Jurkat, Clone E6-1 (cell line): ENCODE data around the gene BCAP29.

Experiments
- DNase-seq: peaks from one replicate; pipeline ENCODE4 v3.0.0-alpha.2; 2011; ENCODE audit warnings: low read depth, low spot score
- H3K4me3 ChIP-seq: 2 replicates; pipeline ENCODE4 v1.5.1; 2011; ENCODE audit warnings: mild to moderate bottlenecking, low read length, control low read depth, moderate library complexity

Gene BCAP29

DNA sequence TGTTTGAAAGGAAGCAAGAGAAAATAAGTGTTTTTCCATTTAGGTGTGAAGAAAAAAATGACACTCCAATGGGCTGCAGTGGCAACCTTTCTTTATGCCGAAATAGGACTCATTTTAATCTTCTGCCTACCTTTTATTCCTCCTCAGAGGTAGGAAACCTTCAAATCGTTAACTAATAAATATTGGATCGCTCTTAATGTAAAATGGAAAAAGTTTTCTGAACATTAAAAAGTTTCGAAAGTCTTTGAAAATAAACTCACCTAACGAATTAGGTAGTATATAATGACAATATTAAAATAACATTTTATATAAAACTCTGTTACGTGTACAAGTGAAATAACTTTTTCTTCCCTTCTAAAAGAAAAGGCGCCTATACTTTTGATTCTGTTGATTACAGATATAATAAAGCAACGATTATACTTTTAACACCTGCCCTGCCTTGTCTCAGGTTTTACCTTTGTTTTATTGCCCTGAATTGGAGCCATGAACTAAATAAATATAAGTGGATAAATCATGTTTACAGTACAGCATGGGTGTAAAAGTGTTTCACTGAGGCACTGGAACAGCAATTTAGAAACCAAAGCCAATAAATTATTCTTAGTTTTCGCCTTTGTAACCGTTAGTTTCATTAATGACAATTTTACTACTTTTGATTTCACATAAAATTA, 804 bp downstream of the BCAP29 start:
- no peak for DNase-seq
- peak overlapping the region; percentile 80 for H3K4me3 ChIP-seq

DNA sequence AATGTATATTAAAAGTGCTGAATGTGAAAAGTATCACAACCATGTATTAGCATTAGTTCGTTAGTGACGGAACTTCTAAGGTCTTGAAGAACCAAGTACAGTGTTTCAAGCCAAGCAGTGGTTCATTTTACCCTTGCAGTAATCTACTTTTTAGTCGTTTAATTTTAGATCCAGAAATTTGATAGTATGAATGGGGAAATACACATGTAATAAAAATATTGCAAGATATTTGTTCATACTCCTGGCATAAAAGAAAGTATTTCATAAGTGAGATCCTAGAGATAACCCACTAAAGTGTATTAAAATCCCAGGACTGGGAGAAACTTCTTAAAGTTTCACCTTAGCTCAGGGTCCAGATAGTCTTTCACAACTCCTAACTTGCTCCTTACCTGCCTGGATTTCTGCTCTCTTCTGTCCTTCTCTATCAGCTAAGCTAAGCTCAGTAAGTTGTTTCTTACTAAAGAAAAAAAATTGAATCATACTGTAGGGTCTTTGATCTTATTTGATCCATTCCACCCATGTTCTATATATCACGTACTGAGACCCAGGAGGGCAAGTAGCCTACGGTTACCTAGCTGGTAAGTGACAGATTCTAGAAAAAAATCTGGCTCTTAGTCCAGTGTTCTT, 1.5 kb downstream of the BCAP29 start:
- no peak overlapping the region for H3K4me3 ChIP-seq
- no peak for DNase-seq

GRCh38 chr7:107582875-107583274, 2.8 kb downstream of the BCAP29 start:
- no peak overlapping the region for H3K4me3 ChIP-seq
- DNase-seq = no peak

DNA sequence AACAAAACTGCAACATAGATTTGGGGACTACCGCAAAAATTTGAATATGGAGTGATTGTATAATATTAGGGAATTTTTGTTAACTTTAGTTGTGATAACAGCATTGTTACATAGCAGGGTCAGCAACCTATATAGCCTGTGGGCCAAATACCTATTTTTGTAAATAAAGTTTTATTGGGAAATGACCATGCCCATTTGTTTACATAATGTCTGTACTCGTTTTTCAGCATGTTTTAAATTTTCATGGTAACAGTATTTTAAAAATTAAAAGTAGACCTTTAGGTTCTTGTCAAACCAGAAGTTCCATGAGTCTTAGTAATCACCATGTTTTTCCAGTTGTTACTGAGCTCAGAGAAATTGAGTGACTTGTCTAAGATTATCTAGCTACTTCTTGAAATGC, 4.7 kb downstream of the BCAP29 start:
- DNase-seq = no peak
- H3K4me3 ChIP-seq = no peak overlapping the region

- no peak for DNase-seq
- no peak overlapping the region for H3K4me3 ChIP-seq
These were observed 8.6 kb downstream of the BCAP29 start for GRCh38 chr7:107588529-107589130.

DNA sequence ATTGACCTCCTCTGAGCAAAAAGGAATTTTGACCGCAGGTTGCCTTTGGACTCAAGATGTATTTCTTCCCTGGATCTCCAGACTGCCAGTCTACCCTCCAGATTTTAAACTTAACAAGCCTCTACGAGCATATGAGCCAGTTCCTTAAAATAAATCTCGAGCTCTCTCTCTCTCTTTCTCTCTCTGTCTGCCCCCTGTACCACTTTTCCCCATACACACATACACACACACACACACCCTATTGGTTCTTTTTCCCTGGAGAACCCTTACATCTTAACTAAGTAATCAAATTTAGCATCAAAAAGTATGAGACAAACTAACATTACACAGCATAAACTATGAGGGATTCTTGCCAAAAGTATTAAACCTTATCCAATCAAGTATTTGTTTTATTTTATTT, 11.4 kb downstream of the BCAP29 start:
- no peak overlapping the region for H3K4me3 ChIP-seq
- DNase-seq = no peak

- no peak overlapping the region for H3K4me3 ChIP-seq
- no peak for DNase-seq
These were observed 12.4 kb downstream of the BCAP29 start for GRCh38 chr7:107592361-107593024.

DNA sequence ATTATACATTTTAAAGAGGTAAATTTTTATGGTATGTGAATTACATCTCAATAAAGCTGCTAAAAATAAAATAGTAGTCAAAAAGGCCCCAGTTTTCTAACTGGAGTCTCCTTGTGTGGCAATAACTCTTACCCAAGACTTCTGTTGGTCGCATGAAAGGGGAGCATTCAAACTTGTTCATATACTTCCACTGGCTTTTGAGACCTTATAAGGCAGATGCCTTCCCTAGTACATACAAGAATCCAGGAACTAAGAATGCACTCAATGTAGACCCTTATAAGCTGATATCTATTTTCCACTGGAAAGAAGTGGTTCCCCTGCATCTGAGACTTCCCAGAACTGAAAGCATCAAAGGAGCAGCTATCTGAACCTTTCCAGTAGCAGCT, 13.0 kb downstream of the BCAP29 start:
- DNase-seq = no peak
- no peak overlapping the region for H3K4me3 ChIP-seq

DNA sequence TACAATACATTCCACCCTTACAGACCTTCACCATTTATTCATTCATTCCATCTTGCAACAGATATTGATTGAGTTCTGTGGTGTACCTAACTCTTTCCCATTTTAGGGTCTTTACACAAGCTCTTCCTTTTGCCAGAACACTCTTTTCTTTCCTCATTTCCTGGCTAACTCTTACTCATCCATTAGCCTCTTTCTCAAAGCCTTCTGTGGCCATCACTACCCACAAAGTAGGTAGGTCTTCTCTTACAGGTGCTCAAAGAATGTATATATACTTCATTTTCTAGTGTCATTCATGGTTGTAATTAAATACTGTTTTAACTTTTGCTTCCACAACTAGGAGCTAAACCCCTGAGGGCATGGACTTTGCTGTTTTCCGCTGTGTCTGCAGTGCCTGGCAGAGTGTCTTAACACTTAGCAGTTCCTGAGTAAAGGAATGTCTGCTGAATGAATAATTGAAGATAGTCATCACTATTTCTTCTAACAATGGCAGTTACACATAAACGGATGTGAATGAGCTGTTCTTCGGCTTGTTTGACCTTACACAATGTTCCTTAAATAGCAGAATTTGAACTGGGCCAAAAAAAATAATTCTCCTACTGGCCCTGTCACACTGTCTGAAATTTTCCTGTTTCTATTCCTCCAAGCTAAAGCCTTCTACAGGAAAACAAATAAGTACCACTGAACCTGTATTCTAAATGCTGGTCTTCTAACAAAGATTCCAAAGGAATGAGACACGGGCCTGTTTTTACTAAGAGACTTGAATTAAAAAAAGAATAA, 15.1 kb downstream of the BCAP29 start:
- no peak for DNase-seq
- H3K4me3 ChIP-seq = no peak overlapping the region

DNA sequence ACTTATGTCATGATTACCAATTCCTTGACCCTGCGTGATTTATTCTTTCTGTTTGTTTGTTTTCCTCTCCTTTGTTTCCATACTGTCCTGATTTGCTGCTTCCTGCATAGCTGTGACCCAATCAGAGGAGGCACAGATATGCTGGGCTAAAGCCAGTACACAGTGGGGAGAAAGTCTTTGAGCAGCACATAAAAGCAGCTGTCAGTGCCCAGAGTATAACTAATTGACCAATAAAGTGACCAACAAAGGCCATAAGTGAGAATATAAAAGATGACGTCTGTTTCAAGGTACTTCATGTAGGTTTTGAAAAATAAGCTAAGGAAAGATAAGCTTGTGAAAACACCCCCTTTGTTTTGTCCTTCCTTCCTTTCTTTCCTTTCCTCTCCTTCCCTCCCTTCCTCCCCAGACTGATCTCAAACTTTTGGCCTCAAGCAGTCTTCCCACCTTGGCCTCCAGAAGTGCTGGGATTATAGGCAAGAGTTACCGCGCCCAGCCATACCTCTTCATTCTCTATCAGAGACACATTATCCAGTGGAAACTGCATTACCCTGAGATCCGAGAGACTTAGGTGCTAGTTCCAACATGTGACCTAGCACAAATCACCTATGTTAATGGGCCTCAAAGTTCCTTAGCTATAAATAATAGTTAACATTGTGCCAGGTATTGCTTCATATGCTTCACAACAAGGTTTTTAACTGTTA, 17.0 kb downstream of the BCAP29 start:
- DNase-seq = no peak
- no peak overlapping the region for H3K4me3 ChIP-seq

- no peak overlapping the region for H3K4me3 ChIP-seq
- DNase-seq = no peak
These were observed 17.5 kb downstream of the BCAP29 start for GRCh38 chr7:107597582-107597916.

- no peak overlapping the region for H3K4me3 ChIP-seq
- no peak for DNase-seq
These were observed 17.9 kb downstream of the BCAP29 start for GRCh38 chr7:107597953-107598352.

DNA sequence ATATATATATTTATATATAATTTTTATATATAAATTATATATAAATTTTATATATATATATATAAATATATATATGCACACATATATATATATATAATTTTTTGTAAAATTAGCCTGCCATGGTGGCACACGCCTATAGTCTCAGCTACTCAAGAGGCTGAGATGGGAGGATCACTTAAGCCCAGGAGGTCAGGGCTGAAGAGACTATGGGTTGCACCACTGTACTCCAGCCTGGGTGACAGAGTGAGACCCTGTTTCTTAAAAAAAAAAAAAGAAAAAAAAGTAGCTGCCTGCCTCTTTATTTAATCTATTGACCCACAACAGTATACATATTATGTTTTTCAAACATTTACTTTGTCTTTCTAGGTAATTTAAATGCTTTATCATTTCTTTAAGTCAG, 19.2 kb downstream of the BCAP29 start:
- no peak for DNase-seq

DNA sequence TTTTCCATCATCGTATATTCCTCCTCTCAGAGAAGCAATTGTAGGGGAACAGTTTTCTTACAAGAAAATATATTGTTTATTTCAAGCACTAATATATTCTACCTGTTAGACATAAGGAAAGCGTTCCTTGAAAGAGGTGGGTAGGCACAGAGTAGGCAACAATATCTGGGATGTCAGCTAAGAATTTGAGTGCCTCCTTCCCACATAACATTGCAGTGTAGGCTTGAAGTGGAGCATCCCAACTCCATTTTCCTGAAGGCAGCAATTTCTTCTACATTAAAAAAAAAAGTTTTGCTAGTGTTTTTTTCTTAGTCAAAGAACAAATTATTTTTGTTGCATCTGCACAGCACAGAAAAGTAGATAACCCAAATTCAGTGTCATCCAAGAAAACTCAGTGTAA, 20.8 kb downstream of the BCAP29 start:
- H3K4me3 ChIP-seq = no peak overlapping the region
- no peak for DNase-seq

More for the DNA sequence above, 19.2 kb downstream of the BCAP29 start:
- H3K4me3 ChIP-seq = no peak overlapping the region

DNA sequence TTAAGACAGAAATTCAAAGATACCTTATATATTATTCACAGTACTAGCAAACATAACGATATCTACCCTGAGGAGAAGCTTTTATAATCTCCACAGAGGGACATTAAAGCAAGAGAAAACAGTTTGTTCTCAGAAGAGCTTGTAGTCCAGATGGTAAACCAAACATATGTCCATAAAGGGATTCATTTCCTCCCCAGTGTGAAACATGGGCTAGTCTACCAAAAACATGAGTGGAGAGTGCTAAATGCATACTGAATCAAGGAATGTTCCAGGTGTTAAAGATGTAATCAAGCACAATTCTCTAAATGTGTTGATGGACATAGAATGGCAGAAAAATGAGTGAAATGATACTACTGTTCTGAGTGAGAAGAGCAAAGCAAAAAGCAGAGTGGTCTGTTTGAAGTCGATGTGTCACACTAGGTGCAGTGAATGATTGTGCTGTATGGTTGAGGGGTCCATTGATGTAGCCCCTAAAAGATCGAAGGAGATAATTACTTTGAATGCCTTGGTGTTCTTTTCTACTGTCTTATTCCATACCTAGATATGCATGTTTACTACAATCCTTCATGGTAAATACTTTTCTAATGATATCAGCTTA, 25.3 kb downstream of the BCAP29 start:
- DNase-seq = no peak
- H3K4me3 ChIP-seq = no peak overlapping the region

DNA sequence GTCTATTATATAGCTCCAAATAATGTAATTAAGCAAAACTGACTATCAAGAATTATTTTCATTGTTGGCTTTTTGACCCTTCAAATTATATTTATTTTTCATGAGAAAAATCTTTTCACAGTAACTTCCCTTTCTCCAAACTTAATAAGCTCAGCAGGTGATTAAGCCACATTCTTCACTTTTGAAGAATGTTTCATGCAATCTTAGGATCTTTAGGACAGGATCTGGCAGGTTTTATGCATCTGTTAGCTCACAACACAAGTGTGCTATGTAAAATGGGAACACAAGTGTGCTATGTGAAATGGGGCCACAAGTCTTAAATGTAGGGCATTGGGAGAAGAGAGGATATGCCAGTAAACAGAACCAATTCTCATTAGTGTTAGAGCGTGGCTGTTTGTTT, 26.3 kb downstream of the BCAP29 start:
- no peak overlapping the region for H3K4me3 ChIP-seq
- DNase-seq = no peak

- no peak for DNase-seq
- no peak overlapping the region for H3K4me3 ChIP-seq
These were observed 29.8 kb downstream of the BCAP29 start for GRCh38 chr7:107609811-107610261.

DNA sequence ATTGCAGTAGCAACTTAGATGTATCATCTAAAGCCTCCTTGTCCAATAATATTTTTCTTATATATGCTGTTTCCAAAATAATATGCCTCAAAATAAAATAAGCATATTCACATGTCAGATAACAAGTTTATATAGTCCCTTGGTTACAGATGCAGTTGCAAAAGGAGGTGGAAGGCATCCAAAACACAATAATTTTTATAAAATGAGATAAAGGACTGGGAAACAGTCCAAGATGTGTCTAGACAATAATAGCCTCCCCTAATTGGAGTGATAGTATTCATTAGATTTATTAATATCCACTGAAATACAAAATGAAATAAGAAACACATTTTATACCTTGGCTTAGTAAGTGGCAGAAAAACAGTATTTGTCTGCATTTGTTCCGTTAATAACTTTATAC, 30.3 kb downstream of the BCAP29 start:
- DNase-seq = no peak
- no peak overlapping the region for H3K4me3 ChIP-seq

- H3K4me3 ChIP-seq = no peak overlapping the region
- DNase-seq = no peak
These were observed 33.4 kb downstream of the BCAP29 start for GRCh38 chr7:107613439-107613838.
